Daoy (cell line): Measurements from ENCODE around the gene ZNF180. TPM values are rescaled to one million over a fixed set of nuclear protein-coding genes. Genes with fewer than 3 reads are reported as not detected.
"Not testable (repeated sequence)": the region's sequence is repeated elsewhere in the genome, so short reads cannot be mapped to it uniquely, and the experiment has no call there.

ENCODE experiments used
- DNase-seq: peaks from one replicate; pipeline ENCODE4 v3.0.0-alpha.2; 2015; ENCODE audit warnings: low read depth
- total RNA-seq: library from RNA; depleted of rRNA; stranded (reverse); fragments of >200 nt; shearing (Covaris generic); gene quantifications from 2 replicates; pipeline ENCODE4 v1.2.3, GENCODE V29; 2014; rRNA removed

The ZNF180 gene
- total RNA-seq, 1 experiment from 2014 or later = 8.3 TPM

- DNase-seq = no peak
These were observed 1.3 kb downstream of the ZNF180 start for GRCh38 chr19:44498988-44499387.

GRCh38 chr19:44496711-44497110 is 3.6 kb downstream of the ZNF180 start:
- no peak for DNase-seq

GRCh38 chr19:44476559-44477408 is 23.5 kb downstream of the ZNF180 start:
- no peak for DNase-seq

- not testable (repeated sequence) for DNase-seq
These were observed 31.6 kb downstream of the ZNF180 start for GRCh38 chr19:44468730-44469129.

GRCh38 chr19:44462600-44463286 is 37.6 kb downstream of the ZNF180 start:
- not testable (repeated sequence) for DNase-seq

GRCh38 chr19:44456016-44456415 is 44.3 kb downstream of the ZNF180 start:
- DNase-seq = not testable (repeated sequence)

- DNase-seq = peak; percentile 38
These were observed 45.2 kb downstream of the ZNF180 start for GRCh38 chr19:44455100-44455499.

- DNase-seq = no peak
These were observed 48.0 kb downstream of the ZNF180 start for GRCh38 chr19:44452367-44452766.

- DNase-seq = no peak
These were observed 48.6 kb downstream of the ZNF180 start for GRCh38 chr19:44451687-44452086.

- DNase-seq = peak; percentile 92
These were observed 52.2 kb downstream of the ZNF180 start, which contains the start of gene ZNF229 for GRCh38 chr19:44447916-44448674. TSS of gene ZNF229 (minus strand) at chr19:44448472. CDS start at chr19:44442847, 5,625 bp downstream.

GRCh38 chr19:44438441-44438840 is 61.9 kb downstream of the ZNF180 start:
- DNase-seq = no peak

GRCh38 chr19:44435441-44435840 is 64.9 kb downstream of the ZNF180 start:
- DNase-seq = no peak

GRCh38 chr19:44430956-44431355 is 69.4 kb downstream of the ZNF180 start:
- no peak for DNase-seq

Other genes starting within 250 kb of the ZNF180 start
- gene ZNF233, start 240.6 kb downstream of the ZNF180 start, total RNA-seq = 0.12 and 0.29 TPM in 2 replicates
- gene ZNF235, start 195.5 kb downstream of the ZNF180 start, total RNA-seq = 2.0 and 4.8 TPM in 2 replicates
- gene ZNF112, start 143.8 kb downstream of the ZNF180 start, total RNA-seq = 4.1 and 5.5 TPM in 2 replicates
- gene ZNF285, start 98.9 kb downstream of the ZNF180 start, total RNA-seq = 1.9 and 3.0 TPM in 2 replicates
- gene ZNF229, start 52.0 kb downstream of the ZNF180 start, total RNA-seq = 5.0 and 9.1 TPM in 2 replicates
- not detected in 2 replicates for gene CEACAM20, start 29.2 kb upstream of the ZNF180 start, total RNA-seq
- gene IGSF23, start 113.0 kb upstream of the ZNF180 start, total RNA-seq = not detected in 2 replicates
- gene PVR, start 143.4 kb upstream of the ZNF180 start, total RNA-seq = 74.5 and 78.3 TPM in 2 replicates
- 0.23 and 0.42 TPM in 2 replicates for gene CEACAM19, start 171.0 kb upstream of the ZNF180 start, total RNA-seq
- gene CEACAM16, start 198.6 kb upstream of the ZNF180 start, total RNA-seq = not detected in 2 replicates
- 7.6 and 9.3 TPM in 2 replicates for gene BCL3, start 248.2 kb upstream of the ZNF180 start, total RNA-seq